ENCODE data around the gene WWOX.

Gene WWOX

GRCh38 chr16:78706637-78707036 lies 607.2 kb downstream of the WWOX start:
- no peak for DNase-seq

- no peak for DNase-seq
Observed at GRCh38 chr16:78709137-78709884, 609.9 kb downstream of the WWOX start.

GRCh38 chr16:78715106-78715505 lies 615.7 kb downstream of the WWOX start:
- no peak for DNase-seq

- DNase-seq = no peak
Observed at GRCh38 chr16:78715673-78716072, 616.2 kb downstream of the WWOX start.

GRCh38 chr16:78718141-78718540 lies 618.7 kb downstream of the WWOX start:
- DNase-seq = no peak

DNA sequence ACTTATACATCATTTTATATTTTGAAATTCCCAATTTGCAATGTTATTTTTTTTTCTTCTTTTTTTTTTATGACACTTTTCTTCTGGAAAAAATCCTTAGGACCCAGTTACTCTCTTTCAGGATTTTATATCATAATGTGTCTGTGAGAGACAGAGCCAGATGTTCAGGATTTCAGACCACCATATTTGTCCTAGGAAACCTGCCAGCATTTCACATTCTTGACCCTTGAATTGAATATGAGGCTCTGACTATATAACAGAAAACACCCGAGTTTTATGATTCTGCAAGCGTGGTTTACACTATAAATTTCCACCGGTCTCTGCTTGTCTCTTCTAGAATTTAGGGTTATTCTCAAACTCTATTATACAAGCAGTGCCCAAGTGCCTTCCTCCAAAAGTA lies 621.0 kb downstream of the WWOX start:
- no peak for DNase-seq

GRCh38 chr16:78727536-78727935 lies 628.1 kb downstream of the WWOX start:
- no peak for DNase-seq

GRCh38 chr16:78729687-78730086 lies 630.2 kb downstream of the WWOX start:
- no peak for DNase-seq

DNA sequence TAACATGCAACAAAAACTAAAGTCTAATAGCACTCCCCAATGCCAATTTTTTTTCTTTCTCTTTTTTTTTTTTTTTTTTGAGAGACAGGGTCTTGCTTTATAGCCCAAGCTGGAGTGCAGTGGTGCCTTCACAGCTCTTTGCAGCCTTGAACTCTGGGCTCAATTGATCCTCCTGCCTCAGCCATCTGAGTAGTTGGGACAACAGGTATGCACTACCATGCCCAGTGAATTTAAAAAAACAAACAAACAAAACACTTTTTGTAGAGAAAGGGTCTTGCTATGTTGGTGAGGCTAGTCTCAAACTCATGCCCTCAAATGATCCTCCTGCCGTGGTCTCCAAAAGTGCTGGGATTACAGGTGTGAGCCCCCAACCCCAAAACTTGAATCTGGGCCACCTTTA lies 632.3 kb downstream of the WWOX start:
- DNase-seq = no peak

DNA sequence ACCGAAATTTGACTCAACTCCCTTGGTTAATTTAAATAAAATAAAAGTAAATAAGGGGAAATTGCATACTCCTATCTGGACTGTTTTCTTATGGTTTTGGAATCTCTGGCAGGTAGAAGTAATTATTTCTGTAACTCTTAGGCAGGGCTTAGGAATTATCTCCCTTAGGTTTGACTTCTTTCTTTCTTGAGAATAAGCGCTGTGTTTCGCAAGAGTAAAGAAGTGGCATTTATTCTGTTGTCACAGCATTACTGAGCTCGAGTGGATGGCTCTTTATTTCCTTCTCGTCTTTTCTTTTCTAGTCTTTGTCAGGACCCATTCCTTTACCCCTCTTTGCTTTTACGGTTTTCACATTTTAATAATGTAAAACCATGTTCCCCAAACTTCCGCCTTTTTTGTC lies 633.2 kb downstream of the WWOX start:
- no peak for DNase-seq

DNA sequence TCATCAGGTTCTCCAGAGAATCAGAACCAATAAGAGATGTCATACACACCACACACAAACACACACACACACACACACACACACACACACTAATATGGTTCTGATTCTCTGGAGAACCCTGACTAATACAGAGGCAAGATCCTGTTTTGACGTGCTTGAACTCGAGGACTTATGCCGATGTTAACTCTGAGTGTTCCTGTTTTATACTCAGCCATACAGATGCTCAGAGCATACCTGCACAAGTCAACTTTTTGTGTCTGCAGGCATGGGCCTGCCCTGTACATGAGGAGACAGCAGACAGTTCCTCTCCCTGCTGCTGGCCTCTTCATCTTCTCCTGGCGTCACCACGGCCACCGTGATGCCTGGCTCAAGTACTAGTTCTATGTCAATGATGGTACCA lies 635.9 kb downstream of the WWOX start:
- DNase-seq = no peak

GRCh38 chr16:78737630-78738029 lies 638.2 kb downstream of the WWOX start:
- no peak for DNase-seq

GRCh38 chr16:78738557-78738956 lies 639.1 kb downstream of the WWOX start:
- no peak for DNase-seq

- DNase-seq = no peak
Observed at GRCh38 chr16:78740269-78740668, 640.8 kb downstream of the WWOX start.

GRCh38 chr16:78742501-78743283 lies 643.2 kb downstream of the WWOX start:
- DNase-seq = no peak

DNA sequence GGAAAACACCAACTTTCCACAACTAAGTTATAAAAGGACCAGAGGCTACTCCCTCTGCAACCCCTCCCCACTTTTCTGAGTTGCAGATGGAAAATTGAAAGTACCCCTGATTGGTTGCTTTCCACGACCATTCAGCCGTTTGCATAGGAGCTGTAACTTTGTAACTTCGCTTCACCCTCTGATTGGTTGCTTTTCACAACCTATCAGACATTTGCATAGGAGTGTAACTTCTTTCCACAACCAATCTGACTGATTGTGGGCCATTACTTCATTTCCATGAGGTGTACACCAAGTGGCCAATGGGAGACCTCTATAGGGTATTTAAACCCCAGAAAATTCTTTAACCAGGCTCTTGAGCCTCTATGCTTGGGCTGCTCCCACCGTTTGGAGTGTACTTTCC lies 644.1 kb downstream of the WWOX start:
- no peak for DNase-seq

DNA sequence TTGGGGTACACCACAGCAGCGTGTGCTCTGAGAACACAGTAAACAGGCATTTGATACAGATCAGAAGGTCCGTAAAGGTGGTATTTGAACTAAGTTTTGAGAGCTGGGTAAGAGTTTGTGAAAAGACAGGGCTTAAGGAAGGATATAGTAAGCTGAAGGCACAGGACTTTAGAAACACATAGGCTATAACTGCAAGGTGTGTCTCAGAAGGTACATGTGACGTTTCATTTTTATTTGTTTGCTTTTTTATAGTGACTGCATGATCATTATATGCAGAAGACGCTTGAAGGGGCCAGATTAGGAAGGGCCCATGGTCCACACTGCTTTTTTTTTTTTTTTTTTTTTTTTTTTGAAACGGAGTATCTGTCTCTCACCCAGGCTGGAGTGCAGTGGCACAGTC lies 644.6 kb downstream of the WWOX start:
- no peak for DNase-seq

DNA sequence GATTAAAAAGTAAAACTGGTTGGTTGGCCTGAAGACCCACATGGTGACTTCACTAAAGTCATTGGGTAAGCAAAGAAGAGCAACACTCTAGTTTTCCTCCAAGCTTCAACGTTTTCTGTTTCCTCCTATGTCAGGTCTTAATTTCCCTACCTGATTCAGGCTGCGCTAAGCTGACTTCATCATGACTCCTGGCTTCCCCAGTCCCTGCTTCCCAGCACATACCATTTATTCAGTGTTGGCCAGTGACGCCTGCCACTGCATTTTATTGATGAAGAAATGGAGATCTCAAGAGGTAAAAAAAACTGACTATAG lies 645.3 kb downstream of the WWOX start:
- no peak for DNase-seq

- no peak for DNase-seq
Observed at GRCh38 chr16:78745108-78746019, 645.9 kb downstream of the WWOX start.

DNA sequence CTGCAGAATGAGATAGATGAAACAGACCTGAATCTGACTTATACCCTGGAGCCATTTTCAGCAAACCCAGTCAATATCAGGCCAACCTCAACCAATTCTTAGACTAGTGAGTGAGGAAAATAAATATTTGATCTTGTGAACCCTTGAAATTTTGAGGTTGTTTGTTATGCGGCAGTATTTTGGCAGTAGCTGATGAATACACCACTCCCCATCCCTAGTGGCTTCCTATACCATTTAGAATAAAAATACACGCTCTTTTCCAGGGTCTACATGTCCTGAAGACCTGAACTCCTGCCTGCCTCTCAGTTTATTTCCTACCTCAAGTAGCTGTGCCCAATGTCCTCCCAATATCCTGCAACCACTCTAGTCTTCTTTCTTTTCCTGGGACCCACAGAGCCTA lies 647.3 kb downstream of the WWOX start:
- DNase-seq = no peak

DNA sequence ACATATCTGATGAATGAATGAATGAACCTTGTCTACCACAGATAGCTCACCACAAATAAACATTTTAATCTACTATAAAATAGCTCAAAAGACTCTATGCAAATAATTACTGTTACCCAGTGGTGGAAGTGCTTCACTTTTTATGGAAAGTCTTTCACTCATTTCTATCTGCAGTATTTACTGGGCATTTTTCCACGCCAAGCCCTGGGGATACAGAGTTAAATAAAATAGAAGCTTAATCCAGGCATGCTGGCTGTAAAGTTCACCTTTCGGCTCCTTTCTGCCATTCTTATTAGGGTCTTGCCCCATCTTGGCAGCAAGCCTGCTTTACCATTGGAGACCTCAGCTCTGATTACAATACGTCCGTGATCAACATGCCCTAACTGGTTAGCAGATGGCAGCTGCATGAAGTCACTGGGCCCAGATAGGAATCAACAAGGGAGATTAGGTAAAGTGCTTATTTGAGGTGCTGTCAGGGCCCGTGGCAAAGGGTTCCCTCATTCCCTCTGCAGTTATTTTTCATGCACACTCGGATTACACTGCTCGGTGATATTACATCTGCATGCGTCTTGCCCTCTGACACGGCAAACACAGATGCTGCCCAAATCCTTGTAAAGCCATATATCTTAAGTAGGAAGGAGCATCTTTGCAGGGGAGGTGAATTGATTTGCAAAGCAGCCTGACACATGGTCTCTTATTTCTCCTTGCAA lies 648.9 kb downstream of the WWOX start:
- no peak for DNase-seq

- no peak for DNase-seq
Observed at GRCh38 chr16:78749745-78750268, 650.4 kb downstream of the WWOX start.

GRCh38 chr16:78750611-78751010 lies 651.2 kb downstream of the WWOX start:
- DNase-seq = no peak
